Measurements from ENCODE around the gene FKBP1B.
"Not testable (repeated sequence)": the region's sequence is repeated elsewhere in the genome, so short reads cannot be mapped to it uniquely, and the experiment has no call there.

Gene FKBP1B

DNA sequence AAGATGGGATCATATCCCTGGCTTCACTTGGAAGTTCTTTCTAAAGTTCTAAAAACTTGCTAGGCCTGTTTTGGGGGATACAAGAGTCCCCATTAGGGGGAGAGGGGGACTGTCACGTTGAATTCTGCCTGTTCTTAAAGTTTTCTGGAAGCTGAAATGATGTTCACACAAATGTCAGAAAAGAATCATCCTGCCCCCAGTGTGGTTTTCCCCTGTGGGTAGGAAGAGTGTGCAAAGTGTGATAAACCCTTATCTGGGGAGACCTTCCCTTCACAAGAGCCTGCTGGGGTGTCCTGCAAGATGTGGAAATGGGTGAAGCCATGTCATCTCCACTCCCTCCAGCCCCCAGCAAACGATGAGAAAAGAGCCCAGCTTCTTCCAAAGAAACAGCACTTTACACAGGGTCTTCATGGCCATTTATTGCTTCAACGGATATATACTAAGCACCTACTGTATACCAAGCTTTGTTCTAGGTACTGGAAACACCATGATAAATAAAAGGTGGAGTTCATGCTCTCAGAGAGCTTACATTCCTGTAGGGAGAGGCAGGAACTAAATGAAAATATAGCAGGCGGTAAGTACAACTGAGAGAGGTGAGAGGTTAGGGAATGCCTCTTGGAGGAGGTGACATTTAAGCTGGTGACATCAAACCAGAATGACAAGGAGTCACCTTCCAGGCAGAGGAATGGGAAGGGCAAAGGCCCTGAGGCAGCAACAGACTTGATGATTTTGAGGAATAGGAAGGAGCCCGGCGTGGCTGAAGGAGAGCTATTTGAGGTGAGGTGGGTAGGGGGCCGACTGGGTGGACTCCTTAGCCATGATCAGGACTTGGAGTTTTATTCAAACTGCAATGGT lies 38.1 kb upstream of the FKBP1B start:
- FAIRE-seq = no peak
- DNase-seq (ENCODE audit: insufficient read length, low spot score) = no peak

DNA sequence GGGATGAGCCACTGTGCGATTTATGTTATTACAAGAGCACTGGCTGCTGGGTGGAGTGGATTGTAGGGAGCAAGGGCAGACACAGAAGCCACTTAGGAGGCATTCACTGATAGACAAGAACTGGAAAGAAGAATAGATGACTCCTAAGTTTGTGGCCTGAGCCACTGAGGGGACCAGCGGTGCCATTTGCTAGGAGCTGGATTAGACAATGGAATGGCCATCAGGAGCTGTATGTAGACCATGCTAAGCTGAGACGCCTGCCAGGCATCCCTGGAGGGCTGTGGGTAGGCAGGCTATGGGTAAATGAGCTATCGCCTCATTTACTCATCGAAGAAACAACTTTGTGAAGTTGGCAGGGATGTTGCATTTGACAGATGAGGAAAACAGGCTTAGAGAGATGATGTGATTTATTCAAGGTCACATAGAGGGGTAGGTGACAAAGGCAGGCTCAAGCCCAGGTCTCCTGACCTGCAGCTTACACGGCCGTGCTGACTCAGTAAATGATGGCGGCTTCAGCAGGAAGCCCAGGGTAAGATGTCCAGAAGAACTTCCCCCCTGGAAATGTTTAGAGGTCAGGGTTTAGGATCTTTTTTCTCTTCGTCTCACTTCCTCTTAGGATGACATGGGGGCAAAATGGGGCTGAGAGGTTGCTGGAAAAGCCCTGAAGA lies 36.9 kb upstream of the FKBP1B start:
- TF ChIP-seq, protein P1, sequence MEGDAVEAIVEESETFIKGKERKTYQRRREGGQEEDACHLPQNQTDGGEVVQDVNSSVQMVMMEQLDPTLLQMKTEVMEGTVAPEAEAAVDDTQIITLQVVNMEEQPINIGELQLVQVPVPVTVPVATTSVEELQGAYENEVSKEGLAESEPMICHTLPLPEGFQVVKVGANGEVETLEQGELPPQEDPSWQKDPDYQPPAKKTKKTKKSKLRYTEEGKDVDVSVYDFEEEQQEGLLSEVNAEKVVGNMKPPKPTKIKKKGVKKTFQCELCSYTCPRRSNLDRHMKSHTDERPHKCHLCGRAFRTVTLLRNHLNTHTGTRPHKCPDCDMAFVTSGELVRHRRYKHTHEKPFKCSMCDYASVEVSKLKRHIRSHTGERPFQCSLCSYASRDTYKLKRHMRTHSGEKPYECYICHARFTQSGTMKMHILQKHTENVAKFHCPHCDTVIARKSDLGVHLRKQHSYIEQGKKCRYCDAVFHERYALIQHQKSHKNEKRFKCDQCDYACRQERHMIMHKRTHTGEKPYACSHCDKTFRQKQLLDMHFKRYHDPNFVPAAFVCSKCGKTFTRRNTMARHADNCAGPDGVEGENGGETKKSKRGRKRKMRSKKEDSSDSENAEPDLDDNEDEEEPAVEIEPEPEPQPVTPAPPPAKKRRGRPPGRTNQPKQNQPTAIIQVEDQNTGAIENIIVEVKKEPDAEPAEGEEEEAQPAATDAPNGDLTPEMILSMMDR (IDR thresholded peaks at IDR 0.05; ENCODE audit: insufficient read depth, missing control alignments) = no peak
- FAIRE-seq (no peak), DNase-seq (ENCODE audit: insufficient read length, low spot score) (no peak)

More for the DNA sequence above, 38.1 kb upstream of the FKBP1B start:
- TF ChIP-seq, protein P1 (IDR thresholded peaks at IDR 0.05; ENCODE audit: insufficient read depth, missing control alignments) = no peak

DNA sequence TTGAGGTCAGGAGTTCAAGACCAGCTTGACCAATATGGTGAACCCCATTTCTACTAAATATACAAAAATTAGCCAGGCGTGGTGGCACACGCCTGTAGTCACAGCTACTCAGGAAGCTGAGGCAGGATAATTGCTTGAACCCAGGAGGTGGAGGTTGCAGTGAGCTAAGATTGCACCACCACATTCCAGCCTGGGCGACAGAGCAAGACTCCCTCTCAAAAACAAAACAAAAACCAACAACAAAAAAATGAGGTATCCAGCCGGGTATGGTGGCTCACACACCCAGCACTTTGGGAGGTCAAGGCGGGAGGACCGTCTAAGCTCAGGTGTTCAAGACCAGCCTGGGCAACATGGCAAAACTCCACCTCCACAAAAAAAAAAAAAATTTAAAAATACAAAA lies 34.6 kb upstream of the FKBP1B start:
- DNase-seq (ENCODE audit: insufficient read length, low spot score) = not testable (repeated sequence)

DNA sequence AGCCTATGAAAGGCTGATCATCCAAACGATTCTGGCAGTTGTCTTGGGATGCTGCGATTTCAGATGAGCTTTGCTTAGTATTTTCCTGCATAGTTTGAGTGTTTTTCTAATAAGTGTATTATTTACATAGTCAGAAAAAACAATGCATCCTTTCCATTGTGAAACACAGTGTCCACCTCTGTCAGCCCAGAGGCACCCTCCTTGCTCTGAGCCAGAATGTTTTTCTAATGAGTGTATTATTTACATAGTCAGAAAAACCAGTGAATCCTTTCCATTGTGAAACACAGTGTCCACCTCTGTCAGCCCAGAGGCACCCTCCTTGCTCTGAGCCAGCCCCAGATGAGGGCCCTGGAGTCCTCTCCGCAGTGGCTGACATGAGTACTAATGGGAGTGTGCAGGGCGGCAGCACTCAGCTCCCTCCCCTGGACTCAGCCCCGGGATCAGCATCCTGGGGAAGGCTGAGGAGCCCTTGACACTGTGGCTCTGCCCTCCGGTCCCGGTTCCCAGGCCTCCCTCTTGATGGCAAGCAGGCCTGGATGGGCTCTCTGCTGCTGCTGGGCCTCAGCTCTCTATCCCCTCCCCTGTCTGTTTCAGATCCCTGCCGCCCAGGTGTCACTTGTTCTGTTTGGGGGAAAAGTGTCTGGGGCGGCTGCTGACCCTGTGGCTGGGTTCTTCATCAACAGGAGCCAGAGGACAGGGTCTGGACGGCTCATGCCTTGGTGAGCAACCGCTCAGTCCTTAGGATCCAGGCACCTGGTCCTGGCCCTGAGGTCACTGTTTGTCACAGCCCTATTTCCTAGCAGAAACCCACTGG lies 33.8 kb upstream of the FKBP1B start:
- DNase-seq (ENCODE audit: insufficient read length, low spot score) = no peak
- TF ChIP-seq, protein P1 (IDR thresholded peaks at IDR 0.05; ENCODE audit: insufficient read depth, missing control alignments) = no peak
- no peak for FAIRE-seq

More for the DNA sequence above, 34.6 kb upstream of the FKBP1B start:
- not testable (repeated sequence) for FAIRE-seq

DNA sequence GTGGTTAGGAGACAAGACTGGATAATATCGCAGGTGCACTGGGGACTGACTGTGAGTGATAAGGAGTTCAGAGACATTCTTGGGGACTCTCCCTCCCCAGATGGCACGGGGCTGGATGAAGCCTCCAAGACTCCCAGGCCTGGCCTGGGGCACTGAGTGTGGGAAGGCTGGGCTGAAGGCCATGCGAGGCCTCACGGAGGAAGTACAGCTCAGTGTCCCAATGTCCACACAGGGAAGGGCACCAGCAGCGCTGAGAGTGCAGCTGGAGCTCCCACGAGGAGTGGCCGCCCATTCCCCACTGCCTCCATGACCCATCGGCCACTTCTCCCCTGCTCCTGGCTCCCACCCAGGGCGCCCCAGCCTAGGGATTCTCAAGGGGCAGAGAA lies 33.2 kb upstream of the FKBP1B start:
- DNase-seq (ENCODE audit: insufficient read length, low spot score) = no peak
- no peak for FAIRE-seq
- TF ChIP-seq, protein P1 (IDR thresholded peaks at IDR 0.05; ENCODE audit: insufficient read depth, missing control alignments) = no peak

DNA sequence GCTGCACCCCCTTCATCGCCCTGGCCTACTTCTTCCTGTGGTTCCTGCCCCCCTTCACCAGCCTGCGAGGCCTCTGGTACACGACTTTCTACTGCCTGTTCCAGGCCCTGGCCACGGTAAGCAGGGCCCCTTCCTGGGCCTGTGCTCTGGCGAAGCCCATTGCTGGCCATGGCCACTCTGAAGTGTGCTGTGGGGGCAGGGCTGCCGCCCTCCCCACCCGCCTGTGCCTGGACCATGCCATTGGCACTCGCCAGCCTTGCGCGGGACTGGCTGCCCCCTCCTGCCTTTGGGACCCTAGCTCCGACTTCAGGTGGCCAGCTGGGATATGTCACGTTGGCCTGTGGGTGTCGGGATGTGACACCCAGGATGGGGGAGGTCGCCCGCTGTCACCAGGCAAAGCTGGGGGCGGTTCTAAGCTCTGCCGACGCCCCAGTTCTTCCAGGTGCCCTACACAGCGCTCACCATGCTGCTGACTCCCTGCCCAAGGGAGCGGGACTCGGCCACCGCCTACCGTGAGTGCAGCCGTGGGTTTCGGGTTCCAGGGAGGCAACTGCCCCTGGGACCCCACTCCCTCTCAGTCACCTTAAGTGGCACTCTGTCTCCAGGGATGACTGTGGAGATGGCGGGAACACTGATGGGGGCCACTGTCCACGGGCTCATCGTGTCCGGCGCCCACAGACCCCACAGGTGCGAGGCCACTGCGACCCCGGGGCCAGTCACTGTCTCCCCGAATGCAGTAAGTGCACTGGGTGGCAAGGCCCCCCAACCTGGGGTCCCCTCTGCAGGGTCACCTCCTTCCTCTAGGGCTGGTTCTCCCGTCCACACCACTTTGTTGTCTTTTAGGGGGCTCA lies 32.5 kb upstream of the FKBP1B start:
- TF ChIP-seq, protein P1 (IDR thresholded peaks at IDR 0.05; ENCODE audit: insufficient read depth, missing control alignments) = no peak
- FAIRE-seq (no peak), DNase-seq (ENCODE audit: insufficient read length, low spot score) (no peak)
